LHCN-M2 (cell line): ENCODE data around the gene NBPF9. TPM values are rescaled to one million over a fixed set of nuclear protein-coding genes. Genes with fewer than 3 reads are reported as not detected.
"Not testable (repeated sequence)": the region's sequence is repeated elsewhere in the genome, so short reads cannot be mapped to it uniquely, and the experiment has no call there.

Experiments
- DNase-seq: peaks from one replicate; pipeline ENCODE4 v3.0.0-alpha.2; 2012; ENCODE audit warnings: low read depth
- polyA plus RNA-seq: library from polyadenylated mRNA; unstranded; fragments of >200 nt; gene quantifications from one replicate; pipeline ENCODE4 v1.2.1, GENCODE V29; 2012; ENCODE audit warnings: missing spikeins
- total RNA-seq: library from RNA; depleted of rRNA; stranded (reverse); fragments of >200 nt; gene quantifications from 2 replicates; pipeline ENCODE4 v1.2.3, GENCODE V29; 2014; rRNA removed

Gene NBPF9
- total RNA-seq = 19.1 and 19.9 TPM in 2 replicates
- polyA plus RNA-seq = 11.6 TPM

GRCh38 chr1:149103109-149104081 lies at the start of gene NBPF9:
Gene NBPF9 (minus strand): TSS chr1:149103551. CDS start chr1:149082139, 21,412 bp downstream.
- DNase-seq = peak; percentile 23

- not testable (repeated sequence) for DNase-seq
Measured at GRCh38 chr1:149149909-149150308, 46.6 kb upstream of the NBPF9 start.

GRCh38 chr1:149137585-149137984 lies 34.2 kb upstream of the NBPF9 start:
- DNase-seq = peak; percentile 62

- not testable (repeated sequence) for DNase-seq
Measured at GRCh38 chr1:149130938-149131337, 27.6 kb upstream of the NBPF9 start.

GRCh38 chr1:149129245-149129644 lies 25.9 kb upstream of the NBPF9 start:
- DNase-seq = not testable (repeated sequence)

- DNase-seq = not testable (repeated sequence)
Measured at GRCh38 chr1:149126555-149127145, 23.3 kb upstream of the NBPF9 start.

- peak; percentile 3 for DNase-seq
Measured at GRCh38 chr1:149123948-149124926, 20.9 kb upstream of the NBPF9 start.

- not testable (repeated sequence) for DNase-seq
Measured at GRCh38 chr1:149112828-149113227, 9.5 kb upstream of the NBPF9 start.

- DNase-seq = not testable (repeated sequence)
Measured at GRCh38 chr1:149110343-149110742, 7.0 kb upstream of the NBPF9 start.

- DNase-seq = not testable (repeated sequence)
Measured at GRCh38 chr1:149102574-149102973, 777 bp downstream of the NBPF9 start.

GRCh38 chr1:149098276-149098675 lies 5.1 kb downstream of the NBPF9 start:
- DNase-seq = not testable (repeated sequence)

- DNase-seq = not testable (repeated sequence)
Measured at GRCh38 chr1:149093155-149093554, 10.2 kb downstream of the NBPF9 start.

GRCh38 chr1:149075505-149076127 lies 27.7 kb downstream of the NBPF9 start:
- DNase-seq = not testable (repeated sequence)

GRCh38 chr1:149064611-149065010 lies 38.7 kb downstream of the NBPF9 start:
- not testable (repeated sequence) for DNase-seq

- DNase-seq = not testable (repeated sequence)
Measured at GRCh38 chr1:149043056-149043455, 60.3 kb downstream of the NBPF9 start.

GRCh38 chr1:149033916-149034315 lies 69.4 kb downstream of the NBPF9 start:
- not testable (repeated sequence) for DNase-seq

GRCh38 chr1:149024327-149024726 lies 79.0 kb downstream of the NBPF9 start:
- not testable (repeated sequence) for DNase-seq

GRCh38 chr1:149018577-149018976 lies 84.8 kb downstream of the NBPF9 start:
- not testable (repeated sequence) for DNase-seq

GRCh38 chr1:149016626-149017025 lies 86.7 kb downstream of the NBPF9 start:
- not testable (repeated sequence) for DNase-seq

GRCh38 chr1:149015522-149015921 lies 87.8 kb downstream of the NBPF9 start:
- not testable (repeated sequence) for DNase-seq

GRCh38 chr1:149013513-149013912 lies 89.8 kb downstream of the NBPF9 start:
- DNase-seq = not testable (repeated sequence)
